ENCODE measurements around the gene NPPC. TPM values are rescaled to one million over a fixed set of nuclear protein-coding genes. Genes with fewer than 3 reads are reported as not detected.

NPPC gene
- total RNA-seq, 1 donor from 2014 or later, result 0.66 TPM

- Histone ChIP-seq H3K4me2 (ENCODE audit: low read length) (no peak overlapping the region), H2AFZ (ENCODE audit: low read depth, low read length) (no peak overlapping the region), H3K4me3 (ENCODE audit: insufficient read depth, low read depth, low read length) (no peak overlapping the region), H3K27ac (ENCODE audit: low read depth, low read length) (no peak overlapping the region), H3K36me3 (ENCODE audit: insufficient read depth, low read length) (no peaks in the 10 kb centered on the region), H3K4me1 (ENCODE audit: insufficient read depth, low read length) (no peaks in the 10 kb centered on the region), H3K27me3 (ENCODE audit: insufficient read depth, low read length) (no peaks in the 10 kb centered on the region), H3K79me2 (ENCODE audit: insufficient read depth, low read length) (peaks cover 70% of the 10 kb centered on the region), H3K9ac (ENCODE audit: low read length) (no peak overlapping the region), H3K9me3 (ENCODE audit: insufficient read depth, low read depth, low read length) (no peaks in the 10 kb centered on the region), H4K20me1 (ENCODE audit: insufficient read depth, low read length) (peaks cover 29% of the 10 kb centered on the region)
- Mint-ChIP-seq H3K36me3 (ENCODE audit: low read depth, unreplicated experiment) (no peaks in the 10 kb centered on the region), H3K27me3 (ENCODE audit: low read depth, unreplicated experiment) (no peaks in the 10 kb centered on the region), H3K4me1 (ENCODE audit: low read depth, unreplicated experiment) (no peaks in the 10 kb centered on the region), H3K4me3 (ENCODE audit: unreplicated experiment) (no peak overlapping the region), H3K9me3 (ENCODE audit: unreplicated experiment) (peaks cover 2% of the 10 kb centered on the region), H3K27ac (ENCODE audit: unreplicated experiment) (no peak overlapping the region)
- FAIRE-seq, result no peak
- TF ChIP-seq EZH2 (IDR thresholded peaks at IDR 0.05; ENCODE audit: insufficient read depth, low read length), result no peak
- TF ChIP-seq CTCF (IDR thresholded peaks at IDR 0.05; ENCODE audit: insufficient read depth, low read depth, low read length), result no peak
- no peak for DNase-seq (ENCODE audit: low read depth)
Measured at GRCh38 chr2:231968820-231969219, 42.6 kb upstream of the NPPC start.

- Histone ChIP-seq H2AFZ (ENCODE audit: low read depth, low read length) (no peak overlapping the region), H3K4me2 (ENCODE audit: low read length) (no peak overlapping the region), H3K9ac (ENCODE audit: low read length) (no peak overlapping the region), H3K79me2 (ENCODE audit: insufficient read depth, low read length) (peaks cover 77% of the 10 kb centered on the region), H3K4me3 (ENCODE audit: insufficient read depth, low read depth, low read length) (no peak overlapping the region), H3K27ac (ENCODE audit: low read depth, low read length) (no peak overlapping the region), H3K4me1 (ENCODE audit: insufficient read depth, low read length) (no peaks in the 10 kb centered on the region), H3K9me3 (ENCODE audit: insufficient read depth, low read depth, low read length) (no peaks in the 10 kb centered on the region), H3K36me3 (ENCODE audit: insufficient read depth, low read length) (no peaks in the 10 kb centered on the region), H4K20me1 (ENCODE audit: insufficient read depth, low read length) (peaks cover 34% of the 10 kb centered on the region), H3K27me3 (ENCODE audit: insufficient read depth, low read length) (no peaks in the 10 kb centered on the region)
- TF ChIP-seq EZH2 (IDR thresholded peaks at IDR 0.05; ENCODE audit: insufficient read depth, low read length) (no peak), CTCF (IDR thresholded peaks at IDR 0.05; ENCODE audit: insufficient read depth, low read depth, low read length) (no peak)
- Mint-ChIP-seq H3K36me3 (ENCODE audit: low read depth, unreplicated experiment) (no peaks in the 10 kb centered on the region), H3K27ac (ENCODE audit: unreplicated experiment) (no peak overlapping the region), H3K4me1 (ENCODE audit: low read depth, unreplicated experiment) (no peaks in the 10 kb centered on the region), H3K27me3 (ENCODE audit: low read depth, unreplicated experiment) (no peaks in the 10 kb centered on the region), H3K9me3 (ENCODE audit: unreplicated experiment) (peaks cover 5% of the 10 kb centered on the region), H3K4me3 (ENCODE audit: unreplicated experiment) (no peak overlapping the region)
- DNase-seq (ENCODE audit: low read depth), result no peak
- FAIRE-seq, result no peak
Measured at GRCh38 chr2:231966886-231967285, 40.7 kb upstream of the NPPC start.

- FAIRE-seq (no peak), DNase-seq (ENCODE audit: low read depth) (no peak)
- H3K4me2 ChIP-seq (ENCODE audit: low read length), result no peak overlapping the region
- H4K20me1 ChIP-seq (ENCODE audit: insufficient read depth, low read length), result peaks cover 28% of the 10 kb centered on the region
- peaks cover 4% of the 10 kb centered on the region for H3K4me1 ChIP-seq (ENCODE audit: insufficient read depth, low read length)
- H3K4me3 Mint-ChIP-seq (ENCODE audit: unreplicated experiment), result no peak overlapping the region
- H3K27ac Mint-ChIP-seq (ENCODE audit: unreplicated experiment), result no peak overlapping the region
- H3K27me3 ChIP-seq (ENCODE audit: insufficient read depth, low read length), result no peaks in the 10 kb centered on the region
- H3K9me3 Mint-ChIP-seq (ENCODE audit: unreplicated experiment), result peaks cover 5% of the 10 kb centered on the region
- TF ChIP-seq EZH2 (IDR thresholded peaks at IDR 0.05; ENCODE audit: insufficient read depth, low read length) (no peak), CTCF (IDR thresholded peaks at IDR 0.05; ENCODE audit: insufficient read depth, low read depth, low read length) (no peak)
- no peak overlapping the region for H3K9ac ChIP-seq (ENCODE audit: low read length)
- peaks cover 5% of the 10 kb centered on the region for H3K4me1 Mint-ChIP-seq (ENCODE audit: low read depth, unreplicated experiment)
- H2AFZ ChIP-seq (ENCODE audit: low read depth, low read length), result no peak overlapping the region
- H3K36me3 Mint-ChIP-seq (ENCODE audit: low read depth, unreplicated experiment), result no peaks in the 10 kb centered on the region
- H3K4me3 ChIP-seq (ENCODE audit: insufficient read depth, low read depth, low read length), result no peak overlapping the region
- peaks cover 70% of the 10 kb centered on the region for H3K79me2 ChIP-seq (ENCODE audit: insufficient read depth, low read length)
- H3K27me3 Mint-ChIP-seq (ENCODE audit: low read depth, unreplicated experiment), result no peaks in the 10 kb centered on the region
- H3K9me3 ChIP-seq (ENCODE audit: insufficient read depth, low read depth, low read length), result no peaks in the 10 kb centered on the region
- no peak overlapping the region for H3K27ac ChIP-seq (ENCODE audit: low read depth, low read length)
- no peaks in the 10 kb centered on the region for H3K36me3 ChIP-seq (ENCODE audit: insufficient read depth, low read length)
Measured at GRCh38 chr2:231965102-231965501, 38.9 kb upstream of the NPPC start.

Data from astrocyte (in vitro differentiated cells and primary cell).